Esophagus squamous epithelium (tissue), 5 donors: ENCODE data around the gene SIL1. TPM values are rescaled to one million over a fixed set of nuclear protein-coding genes. Genes with fewer than 3 reads are reported as not detected.

ENCODE experiments used
- DNase-seq: peaks from one replicate; lab custom pipeline; 2025; lab: John Stamatoyannopoulos, UW
- H3K27ac ChIP-seq, 4 donors: fragments of 200-600 bp; sonication (generic); one replicate each; pipeline ENCODE4 v1.5.1; 2016 to 2019; ENCODE audit warnings: mild to moderate bottlenecking in 1 of 4
- H3K27me3 ChIP-seq, 4 donors: fragments of 200-600 bp; sonication (generic); 1 replicate in 3 of 4; 2 replicates in 1 of 4; pipeline versions ENCODE4 v1.5.1 to v1.6.0; 2017 to 2021; ENCODE audit warnings: antibody characterized with exemption in 1 of 4
- H3K36me3 ChIP-seq, 3 donors: fragments of 200-600 bp; sonication (generic); one replicate each; pipeline ENCODE4 v1.5.1; 2016 to 2019
- H3K4me1 ChIP-seq, 3 donors: fragments of 200-600 bp; sonication (generic); one replicate each; pipeline ENCODE4 v1.5.1; 2017 to 2019
- H3K4me3 ChIP-seq, 4 donors: fragments of 200-600 bp; sonication (generic); 1 replicate in 3 of 4; 2 replicates in 1 of 4; pipeline ENCODE4 v1.5.1; 2016 to 2019; ENCODE audit warnings: mild to moderate bottlenecking in 2 of 4, moderate library complexity in 1 of 4
- H3K9me3 ChIP-seq, 3 donors: fragments of 200-600 bp; sonication (generic); one replicate each; pipeline ENCODE4 v1.5.1; 2016 to 2019
- POLR2A ChIP-seq, 4 donors: fragments of 450-650 bp; IDR thresholded peaks; one replicate each; pipeline ENCODE4 v1.6.1; 2017; ENCODE audit warnings: antibody characterized with exemption in 4 of 4, mild to moderate bottlenecking in 4 of 4, moderate library complexity in 3 of 4
- WGBS, 2 donors: methylation state at CpG; one replicate each; pipeline ENCODE4 v1.1.5; 2018; 5-methylcytosine and 5-hydroxymethylcytosine counted together
- intact Hi-C: fragments of 100-400 bp; cut with DNase I; formaldehyde crosslinking; loops from one replicate; pipeline ENCODE4 v1.15.0; 2022
- total RNA-seq, 4 donors: library from RNA; depleted of rRNA; stranded (reverse); fragments of >200 nt; gene quantifications; one replicate each; pipeline ENCODE4 v1.1.0, GENCODE V29; 2016
- TF ChIP-seq, protein P1 (sequence below), 6 experiments: fragments of 450-650 bp in 4 of 6; fragments of 200-600 bp in 2 of 6; sonication (generic) in 2 of 6; IDR thresholded peaks; one replicate each; pipeline ENCODE4 v1.5.1; 2016 to 2019; ENCODE audit warnings: antibody characterized with exemption in 6 of 6, mild to moderate bottlenecking in 4 of 6, moderate library complexity in 4 of 6
- donor health status: DM: yes; HTN: yes; CAD: no.

Gene SIL1
- total RNA-seq, 4 donors from 2014 or later, result 18.0 to 34.6 (median 18.3) TPM

DNA sequence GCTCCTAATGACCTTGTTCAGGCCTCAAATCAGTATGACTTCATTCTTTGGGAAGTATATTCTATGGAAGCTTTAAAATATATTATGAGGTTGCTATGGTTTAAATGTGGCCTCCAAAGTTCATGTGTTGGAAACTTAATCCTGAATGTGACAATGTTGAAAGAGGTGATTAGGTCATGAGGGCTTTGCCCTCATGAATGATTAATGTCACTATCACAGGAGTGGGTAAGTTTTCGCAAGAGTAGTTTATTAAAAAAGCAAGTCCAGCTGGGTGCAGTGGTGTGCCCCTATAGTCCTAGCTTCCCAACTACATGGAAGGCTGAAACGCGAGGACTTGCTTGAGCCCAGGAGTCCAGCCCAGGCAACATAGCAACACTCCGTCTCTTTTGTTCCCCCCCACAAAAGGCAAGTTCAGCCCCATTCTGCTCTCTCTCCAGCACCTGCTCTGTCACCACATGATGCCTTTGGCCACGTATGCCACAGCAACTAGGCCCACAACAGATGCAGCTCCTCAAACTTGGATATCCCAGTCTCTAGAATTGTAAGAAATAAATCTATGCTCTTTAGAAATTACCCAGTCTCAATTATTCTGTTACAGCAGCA is 105.3 kb downstream of the SIL1 start:
- H3K4me1 ChIP-seq, result peaks cover 0 to 6% (median 0%) of the 10 kb centered on the region in 3 donors
- intact Hi-C loops, result no loop called here
- no peaks in the 10 kb centered on the region for H3K36me3 ChIP-seq
- no peaks in the 10 kb centered on the region for H3K9me3 ChIP-seq
- H3K27me3 ChIP-seq, result no peaks in the 10 kb centered on the region
- H3K27ac ChIP-seq, result no peak overlapping the region
- 81 to 97% methylated on average over 5 of the region's 5 CpGs for WGBS, 2 donors
- TF ChIP-seq, protein P1, sequence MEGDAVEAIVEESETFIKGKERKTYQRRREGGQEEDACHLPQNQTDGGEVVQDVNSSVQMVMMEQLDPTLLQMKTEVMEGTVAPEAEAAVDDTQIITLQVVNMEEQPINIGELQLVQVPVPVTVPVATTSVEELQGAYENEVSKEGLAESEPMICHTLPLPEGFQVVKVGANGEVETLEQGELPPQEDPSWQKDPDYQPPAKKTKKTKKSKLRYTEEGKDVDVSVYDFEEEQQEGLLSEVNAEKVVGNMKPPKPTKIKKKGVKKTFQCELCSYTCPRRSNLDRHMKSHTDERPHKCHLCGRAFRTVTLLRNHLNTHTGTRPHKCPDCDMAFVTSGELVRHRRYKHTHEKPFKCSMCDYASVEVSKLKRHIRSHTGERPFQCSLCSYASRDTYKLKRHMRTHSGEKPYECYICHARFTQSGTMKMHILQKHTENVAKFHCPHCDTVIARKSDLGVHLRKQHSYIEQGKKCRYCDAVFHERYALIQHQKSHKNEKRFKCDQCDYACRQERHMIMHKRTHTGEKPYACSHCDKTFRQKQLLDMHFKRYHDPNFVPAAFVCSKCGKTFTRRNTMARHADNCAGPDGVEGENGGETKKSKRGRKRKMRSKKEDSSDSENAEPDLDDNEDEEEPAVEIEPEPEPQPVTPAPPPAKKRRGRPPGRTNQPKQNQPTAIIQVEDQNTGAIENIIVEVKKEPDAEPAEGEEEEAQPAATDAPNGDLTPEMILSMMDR (IDR thresholded peaks at IDR 0.05), result no peak
- TF ChIP-seq POLR2A (IDR thresholded peaks at IDR 0.05), result no peak
- DNase-seq, result no peak
- H3K4me3 ChIP-seq, result no peak overlapping the region

- Histone ChIP-seq H3K27ac (no peak overlapping the region), H3K27me3 (no peaks in the 10 kb centered on the region), H3K4me1 (peaks cover 0 to 6% (median 0%) of the 10 kb centered on the region in 3 donors), H3K9me3 (no peaks in the 10 kb centered on the region), H3K4me3 (no peak overlapping the region), H3K36me3 (no peaks in the 10 kb centered on the region)
- DNase-seq, result no peak
- TF ChIP-seq, protein P1 (IDR thresholded peaks at IDR 0.05), result no peak
- TF ChIP-seq POLR2A (IDR thresholded peaks at IDR 0.05), result no peak
- 66 to 68% methylated on average over 5 of the region's 5 CpGs for WGBS, 2 donors
- intact Hi-C loops, result no loop called here
Measured at GRCh38 chr5:139091439-139092156, 106.6 kb downstream of the SIL1 start.

DNA sequence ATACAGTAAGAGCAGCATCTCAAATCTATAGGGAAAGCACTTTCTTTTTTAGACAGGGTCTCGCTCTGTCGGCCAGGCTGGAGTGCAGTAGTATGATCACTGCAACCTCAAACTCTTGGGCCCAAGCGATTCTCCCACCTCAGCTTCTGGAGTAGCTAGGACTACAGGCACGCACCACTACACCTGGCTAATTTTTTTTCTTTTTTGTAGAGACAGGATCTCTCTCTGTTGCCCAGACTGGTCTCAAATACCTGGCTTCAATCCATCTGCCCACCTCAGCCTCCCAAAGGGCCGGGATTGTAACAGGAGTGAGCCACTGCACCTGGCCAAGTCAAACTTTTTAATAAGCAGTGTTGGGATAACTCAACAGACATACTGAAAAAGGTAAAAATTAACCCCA is 107.6 kb downstream of the SIL1 start:
- intact Hi-C loops, result no loop called here
- H3K27ac ChIP-seq, result no peak overlapping the region
- H3K27me3 ChIP-seq, result no peaks in the 10 kb centered on the region
- H3K4me3 ChIP-seq, result no peak overlapping the region
- H3K9me3 ChIP-seq, result no peaks in the 10 kb centered on the region
- TF ChIP-seq POLR2A (IDR thresholded peaks at IDR 0.05), result no peak
- TF ChIP-seq, protein P1 (IDR thresholded peaks at IDR 0.05), result no peak
- WGBS, 2 donors, result 89 to 92% methylated on average over 5 of the region's 5 CpGs
- H3K4me1 ChIP-seq, result peaks cover 0 to 6% (median 0%) of the 10 kb centered on the region in 3 donors
- no peak for DNase-seq
- no peaks in the 10 kb centered on the region for H3K36me3 ChIP-seq

GRCh38 chr5:139088024-139088423 is 110.1 kb downstream of the SIL1 start:
- H3K4me3 ChIP-seq, result no peak overlapping the region
- 36 to 55% methylated on average over 1 of the region's 1 CpG for WGBS, 2 donors
- H3K27me3 ChIP-seq, result no peaks in the 10 kb centered on the region
- no peaks in the 10 kb centered on the region for H3K9me3 ChIP-seq
- H3K4me1 ChIP-seq, result peaks cover 0 to 6% (median 0%) of the 10 kb centered on the region in 3 donors
- H3K27ac ChIP-seq, result no peak overlapping the region
- intact Hi-C loops, result no loop called here
- no peak for DNase-seq
- TF ChIP-seq, protein P1 (IDR thresholded peaks at IDR 0.05), result no peak
- TF ChIP-seq POLR2A (IDR thresholded peaks at IDR 0.05), result no peak
- no peaks in the 10 kb centered on the region for H3K36me3 ChIP-seq

DNA sequence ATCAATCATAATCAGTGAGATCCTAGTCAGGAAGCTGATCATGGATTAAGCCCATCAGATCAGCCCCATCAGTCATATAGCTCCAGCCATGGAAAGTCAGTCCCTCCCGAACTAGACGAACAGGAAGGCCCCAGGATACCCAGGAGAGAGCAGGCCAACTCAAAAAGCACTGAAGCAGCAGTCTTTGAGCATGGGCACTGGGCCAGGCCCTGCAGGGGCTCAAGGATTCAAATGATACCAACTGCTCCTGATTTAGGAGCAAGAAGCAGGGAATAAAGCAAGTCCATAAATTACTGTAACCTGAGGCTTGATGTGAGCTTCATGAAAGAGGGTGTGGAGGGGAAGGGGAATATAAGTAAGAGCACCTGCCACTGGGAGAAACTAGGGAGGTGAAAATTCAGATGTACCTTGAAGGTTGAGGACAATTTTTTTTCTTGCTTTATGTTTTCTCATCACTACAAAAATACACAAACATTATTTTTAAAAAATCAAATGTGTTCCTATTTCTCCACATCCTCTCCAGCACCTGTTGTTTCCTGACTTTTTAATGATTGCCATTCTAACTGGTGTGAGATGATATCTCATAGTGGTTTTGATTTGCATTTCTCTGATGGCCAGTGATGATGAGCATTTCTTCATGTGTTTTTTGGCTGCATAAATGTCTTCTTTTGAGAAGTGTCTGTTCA is 115.2 kb downstream of the SIL1 start:
- H3K4me3 ChIP-seq, result no peak overlapping the region

More for the DNA sequence above, 115.2 kb downstream of the SIL1 start:
- WGBS, 2 donors, result 79% methylated on average over 2 of the region's 2 CpGs; no CpG with 5 or more reads in 1 of the 2 donors
- DNase-seq, result no peak
- Histone ChIP-seq H3K36me3 (no peaks in the 10 kb centered on the region), H3K9me3 (no peaks in the 10 kb centered on the region), H3K27me3 (no peaks in the 10 kb centered on the region), H3K27ac (no peak overlapping the region), H3K4me1 (no peaks in the 10 kb centered on the region)
- intact Hi-C loops, result no loop called here
- no peak for TF ChIP-seq POLR2A (IDR thresholded peaks at IDR 0.05)
- TF ChIP-seq, protein P1 (IDR thresholded peaks at IDR 0.05), result no peak
